Measurements from ENCODE around the gene FHIT.

Gene FHIT

GRCh38 chr3:60424942-60425341, 826.3 kb downstream of the FHIT start:
- CTCF ChIA-PET, result no interaction called here
- POLR2A ChIA-PET (ENCODE audit: low non-redundant PET), result no interaction called here
- no peak for DNase-seq (ENCODE audit: low spot score)
- H3K27ac ChIP-seq, result no peak overlapping the region
- TF ChIP-seq CTCF (conservative IDR thresholded peaks at IDR 0.05; ENCODE audit: low read depth), result no peak

- no peak for TF ChIP-seq CTCF (conservative IDR thresholded peaks at IDR 0.05; ENCODE audit: low read depth)
- no peak for DNase-seq (ENCODE audit: low spot score)
- ChIA-PET POLR2A (ENCODE audit: low non-redundant PET) (no interaction called here), CTCF (no interaction called here)
- H3K27ac ChIP-seq, result no peak overlapping the region
Measured at GRCh38 chr3:60424034-60424433, 827.2 kb downstream of the FHIT start.

GRCh38 chr3:60423556-60423955, 827.7 kb downstream of the FHIT start:
- no peak for TF ChIP-seq CTCF (conservative IDR thresholded peaks at IDR 0.05; ENCODE audit: low read depth)
- no peak overlapping the region for H3K27ac ChIP-seq
- no peak for DNase-seq (ENCODE audit: low spot score)
- ChIA-PET POLR2A (ENCODE audit: low non-redundant PET) (no interaction called here), CTCF (no interaction called here)

GRCh38 chr3:60421749-60422446, 829.4 kb downstream of the FHIT start:
- ChIA-PET POLR2A (ENCODE audit: low non-redundant PET) (no interaction called here), CTCF (no interaction called here)
- TF ChIP-seq CTCF (conservative IDR thresholded peaks at IDR 0.05; ENCODE audit: low read depth), result no peak
- DNase-seq (ENCODE audit: low spot score), result no peak
- H3K27ac ChIP-seq, result no peak overlapping the region

- H3K27ac ChIP-seq, result no peak overlapping the region
- CTCF ChIA-PET, result no interaction called here
- TF ChIP-seq CTCF (conservative IDR thresholded peaks at IDR 0.05; ENCODE audit: low read depth), result no peak
- no peak for DNase-seq (ENCODE audit: low spot score)
- POLR2A ChIA-PET (ENCODE audit: low non-redundant PET), result no interaction called here
Measured at GRCh38 chr3:60417576-60417975, 833.7 kb downstream of the FHIT start.

GRCh38 chr3:60414011-60414410, 837.2 kb downstream of the FHIT start:
- H3K27ac ChIP-seq, result no peak overlapping the region
- no peak for TF ChIP-seq CTCF (conservative IDR thresholded peaks at IDR 0.05; ENCODE audit: low read depth)
- no peak for DNase-seq (ENCODE audit: low spot score)
- POLR2A ChIA-PET (ENCODE audit: low non-redundant PET), result no interaction called here
- CTCF ChIA-PET, result no interaction called here
